Measurements from ENCODE around the gene ELP6.

The ELP6 gene, protein sequence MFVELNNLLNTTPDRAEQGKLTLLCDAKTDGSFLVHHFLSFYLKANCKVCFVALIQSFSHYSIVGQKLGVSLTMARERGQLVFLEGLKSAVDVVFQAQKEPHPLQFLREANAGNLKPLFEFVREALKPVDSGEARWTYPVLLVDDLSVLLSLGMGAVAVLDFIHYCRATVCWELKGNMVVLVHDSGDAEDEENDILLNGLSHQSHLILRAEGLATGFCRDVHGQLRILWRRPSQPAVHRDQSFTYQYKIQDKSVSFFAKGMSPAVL

DNA sequence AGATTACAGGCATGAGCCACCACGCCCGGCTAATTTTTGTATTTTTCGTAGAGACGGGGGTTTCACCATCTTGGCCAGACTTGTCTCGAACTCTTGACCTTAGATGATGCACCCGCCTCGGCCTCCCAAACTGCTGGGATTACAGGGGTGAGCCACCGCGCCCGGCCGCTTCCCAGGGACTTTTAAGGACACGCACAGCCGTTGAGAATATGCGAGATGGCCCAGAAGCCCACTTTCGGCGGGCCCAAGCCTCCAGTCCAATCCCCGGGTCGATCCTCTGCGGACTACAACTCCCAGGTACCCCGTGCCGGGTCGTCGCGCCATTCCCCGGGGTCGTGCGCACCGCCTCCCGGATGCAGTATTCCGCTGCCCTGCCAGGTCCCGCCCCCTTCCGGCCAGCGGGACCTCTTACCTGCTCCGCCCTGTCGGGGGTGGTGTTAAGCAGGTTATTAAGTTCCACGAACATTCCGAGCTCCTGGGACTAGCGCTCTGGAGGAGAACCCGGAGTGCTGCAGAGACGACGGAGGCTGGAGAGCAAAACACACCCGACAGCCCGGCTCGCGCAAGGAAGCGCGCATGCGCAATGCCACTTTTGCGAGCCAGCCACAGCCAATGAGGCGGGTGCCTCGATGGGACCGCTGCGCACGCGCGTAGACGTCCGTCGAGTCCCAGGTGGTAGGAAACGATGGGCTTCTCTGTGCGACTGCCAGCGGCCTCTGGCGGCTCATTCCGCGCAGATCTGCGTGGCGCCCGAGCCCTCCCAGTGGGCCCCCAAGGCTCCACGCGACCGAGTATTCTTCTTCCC, at the start of gene ELP6:
ELP6 (minus strand) TSS at position 588 of the 805 bp plus-strand sequence; CDS start at position 466, 122 bp downstream.
- peak; percentile 95 to 97 for DNase-seq

DNA sequence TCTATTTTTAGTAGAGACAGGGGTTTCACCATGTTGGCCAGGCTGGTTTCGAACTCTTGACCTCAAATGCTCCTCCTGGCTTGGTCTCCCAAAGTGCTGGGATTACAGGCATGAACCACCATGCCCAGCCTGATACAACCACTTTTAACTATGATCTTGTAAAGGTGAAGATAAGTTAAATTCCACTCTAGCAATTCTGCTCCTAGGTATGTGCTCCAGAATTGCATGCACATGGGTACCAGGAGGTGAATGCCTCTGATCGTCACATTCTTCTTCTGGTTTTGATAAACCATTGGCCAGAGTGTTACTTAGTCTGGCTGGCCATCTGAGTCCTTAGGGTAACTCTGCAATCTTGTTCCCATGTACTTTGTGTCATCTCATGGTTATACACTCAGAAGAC, 42.8 kb upstream of the ELP6 start:
- no peak for DNase-seq

- DNase-seq: no peak
Measured at GRCh38 chr3:47554335-47554734, 40.8 kb upstream of the ELP6 start.

GRCh38 chr3:47553407-47553806, 39.9 kb upstream of the ELP6 start:
- no peak for DNase-seq

DNA sequence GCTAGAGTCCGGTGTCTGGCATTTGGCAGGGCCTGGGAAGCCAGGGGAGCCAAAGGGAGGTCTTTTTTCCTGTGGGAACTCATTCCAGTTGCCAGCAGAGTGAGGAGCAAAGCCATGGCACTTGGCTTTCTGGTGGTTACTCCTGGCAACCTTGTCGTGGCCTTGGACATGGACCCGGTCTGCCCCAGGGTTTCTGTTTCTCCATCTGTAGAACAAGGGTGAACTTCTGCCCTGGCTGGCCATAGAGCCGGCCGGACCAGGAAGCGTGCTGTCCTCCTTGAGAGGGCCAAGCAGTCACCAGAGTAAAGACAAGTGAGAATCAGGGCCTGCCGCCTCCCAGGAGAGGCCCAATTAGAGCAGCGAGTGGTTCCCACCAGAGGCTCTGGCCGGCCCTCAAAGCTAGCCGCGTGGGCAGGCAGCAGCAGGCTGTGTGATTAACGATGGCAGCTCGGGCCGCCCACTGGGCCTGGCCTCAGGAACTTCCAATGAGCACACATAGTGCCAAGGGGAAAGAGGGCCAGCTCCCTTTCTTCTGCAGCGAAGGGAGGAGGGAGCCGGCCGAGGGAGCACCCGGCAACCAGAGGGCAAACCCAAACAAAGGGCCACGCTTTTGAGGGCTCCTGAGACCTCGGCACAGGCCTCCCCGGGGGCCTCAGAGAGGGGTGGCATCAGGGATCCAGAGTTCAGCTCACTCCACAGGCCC, 29.1 kb upstream of the ELP6 start:
- DNase-seq: no peak

GRCh38 chr3:47541583-47542108, 28.1 kb upstream of the ELP6 start:
- DNase-seq: no peak

DNA sequence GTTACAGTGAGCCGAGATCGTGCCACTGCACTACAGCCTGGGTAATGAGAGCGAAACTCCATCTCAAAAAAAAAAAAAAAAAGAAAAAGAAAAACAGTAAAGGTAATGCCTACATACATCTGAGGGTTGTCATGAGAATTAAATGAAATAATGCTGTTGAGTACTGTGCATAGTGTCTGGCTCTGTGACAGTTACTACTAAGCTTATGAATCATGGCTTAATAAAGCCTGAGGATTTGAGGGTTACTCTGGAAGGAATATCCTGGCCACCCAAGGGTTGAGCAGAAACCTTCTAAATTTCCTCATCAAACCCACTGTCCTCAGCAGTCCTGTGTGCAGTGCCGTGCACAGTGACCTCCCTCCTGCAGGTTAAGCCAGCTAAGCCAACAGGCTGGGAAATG, 26.8 kb upstream of the ELP6 start:
- no peak for DNase-seq

GRCh38 chr3:47536967-47537366, 23.5 kb upstream of the ELP6 start:
- no peak for DNase-seq

DNA sequence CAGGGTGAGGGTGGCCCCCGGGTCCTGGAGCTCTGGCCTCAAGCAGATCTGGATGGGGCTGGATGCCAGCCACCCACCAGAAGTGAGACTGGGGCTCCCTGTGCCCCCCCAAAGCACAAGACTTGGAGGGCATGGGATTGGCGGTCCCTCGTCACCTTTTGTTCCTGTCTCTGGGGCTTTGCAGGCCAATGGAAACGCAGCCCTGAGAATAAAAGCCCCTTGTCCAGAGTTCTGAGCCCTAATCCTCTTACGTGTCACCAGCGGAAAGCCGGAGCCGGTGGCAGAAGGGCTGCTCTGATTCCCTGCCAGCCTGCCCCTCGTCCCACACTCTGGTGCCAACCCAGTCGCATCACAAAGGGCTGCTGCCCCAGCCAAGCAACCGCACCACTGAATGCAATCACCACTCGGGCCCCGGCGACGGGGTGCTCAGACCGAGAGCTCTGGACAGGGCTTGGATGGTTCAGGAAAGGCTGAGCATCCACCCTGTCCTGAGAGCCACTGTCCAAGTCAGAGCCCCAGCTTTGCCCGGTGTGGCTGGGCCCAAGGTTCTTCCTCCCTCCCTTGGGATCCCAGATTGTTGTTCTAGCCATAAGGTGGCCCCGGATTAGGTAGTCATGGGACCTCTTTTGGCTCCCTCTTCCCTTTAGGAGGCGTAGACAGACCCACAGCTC, 22.8 kb upstream of the ELP6 start:
- no peak for DNase-seq

GRCh38 chr3:47533996-47534454, 20.5 kb upstream of the ELP6 start:
- no peak for DNase-seq

- DNase-seq: no peak
Measured at GRCh38 chr3:47533481-47533880, 20.0 kb upstream of the ELP6 start.

- DNase-seq: no peak
Measured at GRCh38 chr3:47527952-47528725, 14.6 kb upstream of the ELP6 start.

DNA sequence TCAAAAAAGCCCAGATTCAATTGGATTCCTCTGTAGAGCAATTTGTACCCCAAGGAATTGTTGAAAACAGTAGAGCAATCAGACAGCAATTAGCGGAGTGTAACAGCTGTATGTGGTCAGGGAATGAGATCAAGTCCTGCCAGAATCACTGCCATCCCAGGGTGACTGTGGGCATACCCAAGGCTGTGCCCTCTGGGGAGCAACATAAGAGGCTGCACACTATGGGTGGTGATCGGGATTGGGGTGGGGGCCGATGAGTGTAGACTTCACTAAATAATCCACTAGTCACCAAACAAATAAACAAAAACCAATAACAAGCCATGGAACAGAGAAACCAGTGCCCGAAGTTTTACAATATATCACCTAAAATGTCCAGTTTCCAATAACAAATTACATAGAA, 12.1 kb upstream of the ELP6 start:
- DNase-seq: no peak

GRCh38 chr3:47523310-47524073, 10.0 kb upstream of the ELP6 start:
- no peak for DNase-seq

GRCh38 chr3:47522082-47522987, 8.8 kb upstream of the ELP6 start:
- DNase-seq: peak; percentile 57 to 67

GRCh38 chr3:47520756-47521155, 7.2 kb upstream of the ELP6 start:
- no peak for DNase-seq

DNA sequence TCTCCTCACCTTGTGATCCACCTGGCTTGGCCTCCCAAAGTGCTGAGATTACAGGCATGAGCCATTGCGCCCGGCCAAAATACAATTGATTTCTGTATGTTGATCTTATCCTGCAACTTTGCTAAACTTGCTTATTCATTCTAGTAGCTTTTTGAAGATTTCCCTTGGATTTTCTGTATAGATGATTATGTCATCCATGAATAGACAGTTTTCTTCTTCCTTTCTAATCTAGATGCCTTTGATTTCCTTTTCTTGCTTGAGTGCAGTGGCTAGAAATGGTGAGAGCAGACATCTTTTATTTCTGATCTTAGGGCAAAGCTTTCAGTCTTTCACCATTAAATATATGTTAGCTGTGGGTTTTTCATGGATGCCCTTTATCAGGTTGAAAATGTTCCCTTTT, 4.4 kb upstream of the ELP6 start:
- DNase-seq: no peak

DNA sequence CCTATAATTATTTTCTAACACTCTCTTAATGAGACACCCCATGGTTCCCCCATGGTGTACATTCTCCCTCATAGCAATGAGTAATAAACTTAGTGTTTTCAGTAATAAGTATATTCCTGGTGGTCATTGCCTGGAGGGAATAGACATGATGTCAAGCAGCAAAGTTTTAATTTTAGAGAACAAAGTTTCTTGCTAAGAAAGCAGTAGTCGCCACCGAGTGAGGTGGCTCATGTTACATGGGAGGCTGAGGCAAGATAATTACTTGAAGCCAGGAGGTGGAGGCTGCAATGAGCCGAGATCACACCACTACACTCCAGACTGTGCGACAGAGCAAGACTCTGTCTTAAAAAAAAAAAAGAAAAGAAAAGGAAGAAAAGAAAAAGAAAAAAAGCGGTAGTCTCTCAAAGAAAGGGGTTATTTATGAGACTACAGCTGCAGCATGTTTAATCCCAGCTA, 2.4 kb upstream of the ELP6 start:
- DNase-seq: no peak

DNA sequence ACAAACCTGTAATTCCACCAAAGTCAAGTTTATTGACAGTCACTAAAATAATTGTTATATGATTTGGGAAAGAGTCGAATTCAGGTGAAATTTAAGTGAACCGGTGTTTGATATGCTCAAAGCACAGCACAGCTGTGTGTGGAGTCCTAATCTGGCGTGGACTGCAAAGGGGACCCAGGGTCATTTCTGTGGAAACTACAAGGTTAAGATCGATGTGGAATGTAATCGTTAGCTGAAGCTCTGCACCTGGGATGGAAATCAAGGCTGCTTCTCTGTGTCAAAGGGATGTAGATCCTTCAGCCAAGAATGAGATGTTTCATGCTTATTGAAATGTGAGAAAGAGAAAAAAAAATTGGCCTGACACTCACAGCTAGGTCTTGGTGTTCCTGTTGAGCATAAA, 1.6 kb upstream of the ELP6 start:
- no peak for DNase-seq
